H1 (cell line): ENCODE data around the gene IER5. TPM values are rescaled to one million over a fixed set of nuclear protein-coding genes. Genes with fewer than 3 reads are reported as not detected.

Experiments used
- CTCF ChIA-PET: fragments of 300-600 bp; sonication (Branson Sonifier 250); formaldehyde crosslinking; loops from one replicate; lab custom pipeline; 2021; ENCODE audit not compliant: partially characterized antibody; lab: Charles Lee
- POLR2A ChIA-PET: fragments of 300-600 bp; sonication (Branson Sonifier 250); formaldehyde crosslinking; loops from one replicate; lab custom pipeline; 2021; ENCODE audit warnings: inconsistent platforms; ENCODE audit not compliant: partially characterized antibody; lab: Charles Lee
- DNase-seq, 2 experiments: peaks; one replicate each; pipeline versions ENCODE4 v3.0.0 to v3.0.0-alpha.2; 2010 to 2022; ENCODE audit warnings: low spot score in 2 of 2, low read depth in 1 of 2, mixed read lengths in 1 of 2
- FAIRE-seq: peaks from 2 replicates; lab custom pipeline; 2011; peaks lifted over from hg19 to GRCh38; lab: Jason Lieb, UNC
- H2AFZ ChIP-seq: 2 replicates; pipeline ENCODE4 v1.8.1; 2012; ENCODE audit warnings: low read length, inconsistent platforms
- H2AK5ac ChIP-seq: 2 replicates; pipeline ENCODE4 v1.6.1; 2013; ENCODE audit warnings: low read depth, low read length
- H2BK120ac ChIP-seq: replicated peaks from 2 replicates; pipeline ENCODE3; 2013; ENCODE audit warnings: low read depth, low read length, inconsistent platforms
- H2BK12ac ChIP-seq: 2 replicates; pipeline ENCODE4 v1.6.1; 2013; ENCODE audit warnings: low read depth, low read length
- H2BK15ac ChIP-seq: 2 replicates; pipeline ENCODE4 v1.6.1; 2013; ENCODE audit warnings: low read length
- H2BK20ac ChIP-seq: 2 replicates; pipeline ENCODE4 v1.6.1; 2013; ENCODE audit warnings: low read length
- H2BK5ac ChIP-seq: 2 replicates; pipeline ENCODE4 v1.6.1; 2013; ENCODE audit warnings: low read depth, low read length
- H3K14ac ChIP-seq: 2 replicates; pipeline ENCODE4 v1.6.1; 2013; ENCODE audit warnings: inconsistent platforms; ENCODE audit not compliant: insufficient read length
- H3K18ac ChIP-seq: 2 replicates; pipeline ENCODE4 v1.6.1; 2013; ENCODE audit warnings: low read length; ENCODE audit errors: extremely low read depth
- H3K23ac ChIP-seq: 2 replicates; pipeline ENCODE4 v1.6.1; 2013; ENCODE audit warnings: inconsistent platforms; ENCODE audit not compliant: insufficient read length
- H3K23me2 ChIP-seq: 2 replicates; pipeline ENCODE4 v1.6.1; 2013; ENCODE audit warnings: low read depth, low read length
- H3K27ac ChIP-seq: 2 replicates; pipeline ENCODE4 v1.6.1; 2011; ENCODE audit warnings: low read depth, low read length, inconsistent platforms
- H3K27me3 ChIP-seq, 4 experiments: replicated peaks in 1 of 4; 1 replicate in 1 of 4; 2 replicates in 3 of 4; pipeline versions ENCODE4 v1.6.1 to v1.8.1; 2011 to 2013; ENCODE audit warnings: low read length in 3 of 4, mild to moderate bottlenecking in 3 of 4, inconsistent platforms in 2 of 4, mixed read lengths in 2 of 4, moderate library complexity in 1 of 4; ENCODE audit not compliant: control insufficient read depth in 3 of 4, insufficient read depth in 3 of 4; ENCODE audit errors: extremely low read depth in 1 of 4
- H3K36me3 ChIP-seq, 4 experiments: 2 replicates each; pipeline versions ENCODE4 v1.6.1 to v1.8.1; 2011 to 2013; ENCODE audit warnings: mild to moderate bottlenecking in 4 of 4, low read length in 3 of 4, moderate library complexity in 2 of 4, control low read depth in 1 of 4, inconsistent platforms in 1 of 4; ENCODE audit not compliant: insufficient read depth in 4 of 4, control insufficient read depth in 2 of 4
- H3K4ac ChIP-seq: replicated peaks from 2 replicates; pipeline ENCODE3; 2013; ENCODE audit warnings: low read length, low read depth, mixed read lengths, inconsistent platforms; ENCODE audit not compliant: insufficient read length
- H3K4me1 ChIP-seq, 4 experiments: replicated peaks in 1 of 4; 1 replicate in 1 of 4; 2 replicates in 3 of 4; pipeline versions ENCODE4 v1.6.1 to v1.8.1; 2011 to 2013; ENCODE audit warnings: low read length in 3 of 4, inconsistent platforms in 2 of 4, mixed read lengths in 1 of 4; ENCODE audit not compliant: insufficient read depth in 4 of 4, control insufficient read depth in 3 of 4
- H3K4me2 ChIP-seq, 2 experiments: 2 replicates each; pipeline versions ENCODE4 v1.6.1 to v1.8.1; 2011 to 2013; ENCODE audit warnings: low read depth in 2 of 2, low read length in 2 of 2, control low read depth in 1 of 2, inconsistent platforms in 1 of 2, mild to moderate bottlenecking in 1 of 2; ENCODE audit not compliant: insufficient read depth in 1 of 2
- H3K4me3 ChIP-seq, 4 experiments: fragments of 200-600, 300-600 bp in 1 of 4; sonication (generic), shearing (Covaris generic), sonication (Bioruptor Twin) in 1 of 4; 2 replicates each; pipeline versions ENCODE4 v1.5.1 to v1.8.1; 2011 to 2016; ENCODE audit warnings: low read length in 4 of 4, low read depth in 3 of 4, control low read depth in 2 of 4, inconsistent platforms in 2 of 4, mild to moderate bottlenecking in 2 of 4, mixed read lengths in 1 of 4, moderate library complexity in 1 of 4; ENCODE audit not compliant: insufficient read depth in 2 of 4; ENCODE audit errors: extremely low read depth in 1 of 4
- H3K56ac ChIP-seq: replicated peaks from 2 replicates; pipeline ENCODE3; 2013; ENCODE audit warnings: low read depth, mild to moderate bottlenecking, mixed read lengths, low read length, inconsistent platforms; ENCODE audit not compliant: insufficient read length
- H3K79me1 ChIP-seq: 2 replicates; pipeline ENCODE4 v1.6.1; 2013; ENCODE audit warnings: low read depth, low read length, control low read depth
- H3K79me2 ChIP-seq, 2 experiments: 2 replicates each; pipeline versions ENCODE4 v1.6.1 to v1.8.1; 2012 to 2013; ENCODE audit warnings: low read length in 2 of 2, mild to moderate bottlenecking in 2 of 2, inconsistent platforms in 1 of 2; ENCODE audit not compliant: insufficient read depth in 2 of 2, control insufficient read depth in 1 of 2
- H3K9ac ChIP-seq, 4 experiments: replicated peaks in 1 of 4; 1 replicate in 1 of 4; 2 replicates in 3 of 4; pipeline versions ENCODE4 v1.6.1 to v1.8.1; 2011 to 2013; ENCODE audit warnings: low read depth in 3 of 4, low read length in 3 of 4, control low read depth in 2 of 4, mild to moderate bottlenecking in 2 of 4, moderate library complexity in 2 of 4, inconsistent platforms in 1 of 4; ENCODE audit errors: extremely low read depth in 1 of 4
- H3K9me3 ChIP-seq, 2 experiments: 2 replicates each; pipeline versions ENCODE4 v1.6.1 to v1.8.1; 2012 to 2013; ENCODE audit warnings: mild to moderate bottlenecking in 2 of 2, moderate library complexity in 2 of 2, control low read depth in 1 of 2, inconsistent platforms in 1 of 2, low read depth in 1 of 2, low read length in 1 of 2, mixed read lengths in 1 of 2; ENCODE audit not compliant: insufficient read depth in 2 of 2
- H4K20me1 ChIP-seq, 2 experiments: replicated peaks in 1 of 2; 2 replicates each; pipeline versions ENCODE3 to v1.8.1; 2011 to 2013; ENCODE audit warnings: inconsistent platforms in 2 of 2, low read length in 2 of 2, mild to moderate bottlenecking in 1 of 2; ENCODE audit not compliant: insufficient read depth in 2 of 2, control insufficient read depth in 1 of 2
- H4K5ac ChIP-seq: 2 replicates; pipeline ENCODE4 v1.6.1; 2013; ENCODE audit warnings: low read length, low read depth, mixed read lengths, inconsistent platforms; ENCODE audit not compliant: insufficient read length
- H4K8ac ChIP-seq: 2 replicates; pipeline ENCODE4 v1.8.0; 2013; ENCODE audit warnings: mild to moderate bottlenecking, moderate library complexity, low read length, inconsistent platforms; ENCODE audit not compliant: insufficient read depth; ENCODE audit errors: extremely low read depth
- H4K91ac ChIP-seq: replicated peaks from 2 replicates; pipeline ENCODE3; 2013; ENCODE audit warnings: low read length, mixed read lengths, inconsistent platforms; ENCODE audit not compliant: insufficient read length
- SIN3A ChIP-seq, 2 experiments: IDR thresholded peaks in 1 of 2; conservative IDR thresholded peaks in 1 of 2; 2 replicates each; pipeline ENCODE4 v1.6.1; 2011 to 2012; ENCODE audit warnings: low read length in 2 of 2, improper control_type of control experiment in 1 of 2, low read depth in 1 of 2, mild to moderate bottlenecking in 1 of 2
- SP2 ChIP-seq: IDR thresholded peaks from 2 replicates; pipeline ENCODE4 v1.6.1; 2012; ENCODE audit warnings: mild to moderate bottlenecking, low read length, inconsistent platforms
- SUZ12 ChIP-seq: fragments of 200-600 bp; sonication (generic); IDR thresholded peaks from 2 replicates; pipeline ENCODE4 v1.6.1; 2012; ENCODE audit warnings: mild to moderate bottlenecking, inconsistent platforms, low read length, moderate library complexity, mixed read lengths
- TBP ChIP-seq: IDR thresholded peaks from 2 replicates; pipeline ENCODE4 v1.6.1; 2011; ENCODE audit warnings: low read depth, low read length, improper control_type of control experiment
- TCF12 ChIP-seq: IDR thresholded peaks from 2 replicates; pipeline ENCODE4 v1.6.1; 2011; ENCODE audit warnings: low read depth, mild to moderate bottlenecking, low read length
- WGBS, 2 experiments: shearing (Covaris generic) in 1 of 2; methylation state at CpG; one replicate each; pipeline versions ENCODE4 v1.1.6 to v1.1.7; 2013 to 2015; ENCODE audit warnings: low lambda C conversion rate in 2 of 2, mixed read lengths in 2 of 2, inconsistent platforms in 1 of 2, low coverage in 1 of 2, missing lambda C conversion rate in 1 of 2; ENCODE audit not compliant: insufficient replicate concordance in 2 of 2, insufficient coverage in 1 of 2, insufficient read length in 1 of 2; ENCODE audit errors: extremely low coverage in 1 of 2, missing lambda C conversion rate in 1 of 2; 5-methylcytosine and 5-hydroxymethylcytosine counted together
- polyA plus RNA-seq, 7 experiments: library from polyadenylated mRNA; depleted of rRNA in 3 of 7; stranded (reverse) in 5 of 7; unstranded in 2 of 7; fragments of >200 nt in 5 of 7; fragments of 200-250 nt in 2 of 7; gene quantifications; 1 replicate in 5 of 7; 2 replicates in 1 of 7; 4 replicates in 1 of 7; pipeline versions ENCODE4 v1.2.1 to v1.2.3, GENCODE V29; 2011 to 2013; ENCODE audit warnings: missing spikeins in 2 of 7, mixed read lengths in 2 of 7
- total RNA-seq: library from RNA; stranded (reverse); fragmentation: NEBNext Ultra II Directional; extraction: Animal tissue kit (Norgen Biotek cat#: 25700); gene quantifications from 2 replicates; pipeline ENCODE4 v1.2.1, GENCODE V29; 2021

The IER5 gene
- total and polyA plus RNA-seq, 2 of the 8 experiments (the other 6 are each of a cell fraction or from before 2014, with no cell fraction given), result 3.5 to 7.7 TPM

DNA sequence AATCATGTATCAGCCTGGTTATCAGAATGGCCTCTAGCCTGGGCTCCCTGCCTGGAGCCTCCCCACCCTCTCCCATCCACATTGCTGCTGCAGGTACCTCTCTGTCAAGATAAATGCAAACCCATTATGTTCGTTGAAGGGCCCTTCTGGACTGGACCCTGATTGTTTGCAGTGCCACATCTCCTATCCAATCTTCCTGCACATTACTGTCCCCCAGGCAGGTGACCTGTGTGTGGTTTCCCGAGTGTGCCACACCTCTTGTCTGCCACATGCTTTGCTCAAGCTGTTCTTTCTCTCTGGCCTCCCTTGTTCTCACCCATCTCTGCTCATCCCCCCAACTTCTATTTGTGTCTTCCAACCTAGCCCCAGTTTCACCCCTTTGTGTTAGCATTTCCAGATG, 32.4 kb downstream of the IER5 start:
- Histone ChIP-seq H2AFZ (no peak overlapping the region), H4K5ac (no peak overlapping the region), H3K27ac (no peak overlapping the region), H4K91ac (no peak overlapping the region), H3K9me3 (no peaks in the 10 kb centered on the region), H2BK120ac (no peak overlapping the region), H2AK5ac (no peak overlapping the region), H3K27me3 (no peaks in the 10 kb centered on the region; a peak in 1 of 7 replicates), H4K8ac (peak overlapping the region; percentile 20; the same call in 1 of the 2 replicates), H3K79me1 (no peaks in the 10 kb centered on the region), H2BK5ac (no peak overlapping the region), H3K14ac (no peak overlapping the region), H3K4ac (no peak overlapping the region), H3K4me1 (peaks cover 0 to 7% (median 1%) of the 10 kb centered on the region in 4 experiments; a peak in 4 of 7 replicates), H3K4me2 (no peak overlapping the region), H3K23me2 (no peaks in the 10 kb centered on the region), H3K79me2 (no peaks in the 10 kb centered on the region), H3K4me3 (no peak overlapping the region), H4K20me1 (no peaks in the 10 kb centered on the region), H3K36me3 (no peaks in the 10 kb centered on the region), H3K56ac (no peak overlapping the region), H2BK12ac (no peak overlapping the region), H3K23ac (no peak overlapping the region), H3K9ac (no peak overlapping the region), H3K18ac (no peak overlapping the region), H2BK20ac (0 out of 2 replicates have a peak overlapping the region, but pooled peaks have one; percentile 43), H2BK15ac (peak overlapping the region; percentile 81; the same call in 1 of the 2 replicates)
- POLR2A ChIA-PET, result no interaction called here
- WGBS, 2 experiments, result 71% methylated on average over 2 of the region's 2 CpGs; no CpG with 5 or more reads in 1 of the 2 experiments
- DNase-seq (no peak), FAIRE-seq (no peak)
- TF ChIP-seq SIN3A (conservative IDR thresholded peaks at IDR 0.05 in 1 of 2, IDR thresholded peaks at IDR 0.05 in 1 of 2; ENCODE audit: low read depth in 1 of 2, low read length in 2 of 2) (no peak), SP2 (no peak), TCF12 (no peak), TBP (no peak), SUZ12 (no peak)
- CTCF ChIA-PET, result interaction anchor here (0.7 to 2.4 kb wide), 3 partner anchors 13 to 46 kb away, joined by 3 to 10 read pairs (median 4); no protein-coding TSS in a partner anchor
